Adrenal gland (tissue), 5 donors: ENCODE results near the gene STK35.

Experiments
- CTCF ChIP-seq, 6 experiments: fragments of 450-650 bp in 4 of 6; fragments of 200-600 bp in 2 of 6; sonication (generic) in 1 of 6; IDR thresholded peaks; 1 replicate in 5 of 6; 2 replicates in 1 of 6; pipeline versions ENCODE4 v1.5.1 to v1.8.0; 2016 to 2021; ENCODE audit warnings: antibody characterized with exemption in 6 of 6, mild to moderate bottlenecking in 2 of 6, moderate library complexity in 1 of 6
- POLR2A ChIP-seq, 2 donors: fragments of 450-650 bp; IDR thresholded peaks; one replicate each; pipeline ENCODE4 v1.6.1; 2017; ENCODE audit warnings: antibody characterized with exemption in 2 of 2, mild to moderate bottlenecking in 2 of 2, moderate library complexity in 1 of 2
- donor health status: DM: no; HTN: no; CAD: no.

- no peak for TF ChIP-seq CTCF (IDR thresholded peaks at IDR 0.05)
- no peak for TF ChIP-seq POLR2A (IDR thresholded peaks at IDR 0.05)
Measured at GRCh38 chr20:2153326-2153725, 51.7 kb downstream of the STK35 start.
